ENCODE results near the gene PLEKHD1.

GRCh38 chr14:69537900-69538299 lies 53.4 kb downstream of the PLEKHD1 start:
- TF ChIP-seq, protein P1, sequence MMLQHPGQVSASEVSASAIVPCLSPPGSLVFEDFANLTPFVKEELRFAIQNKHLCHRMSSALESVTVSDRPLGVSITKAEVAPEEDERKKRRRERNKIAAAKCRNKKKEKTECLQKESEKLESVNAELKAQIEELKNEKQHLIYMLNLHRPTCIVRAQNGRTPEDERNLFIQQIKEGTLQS (IDR thresholded peaks at IDR 0.05), result no peak
- TF ChIP-seq CTCF (IDR thresholded peaks at IDR 0.05 in 2 of 3, conservative IDR thresholded peaks at IDR 0.05 in 1 of 3; ENCODE audit: borderline replicate concordance in 1 of 3, insufficient read depth in 1 of 3, low read depth in 2 of 3, low read length in 2 of 3) (no peak), POLR2A (IDR thresholded peaks at IDR 0.05; ENCODE audit: borderline replicate concordance, extremely low read depth, insufficient read depth, insufficient read length) (no peak), JUND (IDR thresholded peaks at IDR 0.05) (no peak), TCF7L2 (IDR thresholded peaks at IDR 0.05; ENCODE audit: borderline replicate concordance, extremely low read depth, insufficient read depth, insufficient read length) (no peak), EZH2phosphoT487 (IDR thresholded peaks at IDR 0.05; ENCODE audit: borderline replicate concordance) (no peak), EZH2 (IDR thresholded peaks at IDR 0.05) (no peak)
- TF ChIP-seq, protein P2, sequence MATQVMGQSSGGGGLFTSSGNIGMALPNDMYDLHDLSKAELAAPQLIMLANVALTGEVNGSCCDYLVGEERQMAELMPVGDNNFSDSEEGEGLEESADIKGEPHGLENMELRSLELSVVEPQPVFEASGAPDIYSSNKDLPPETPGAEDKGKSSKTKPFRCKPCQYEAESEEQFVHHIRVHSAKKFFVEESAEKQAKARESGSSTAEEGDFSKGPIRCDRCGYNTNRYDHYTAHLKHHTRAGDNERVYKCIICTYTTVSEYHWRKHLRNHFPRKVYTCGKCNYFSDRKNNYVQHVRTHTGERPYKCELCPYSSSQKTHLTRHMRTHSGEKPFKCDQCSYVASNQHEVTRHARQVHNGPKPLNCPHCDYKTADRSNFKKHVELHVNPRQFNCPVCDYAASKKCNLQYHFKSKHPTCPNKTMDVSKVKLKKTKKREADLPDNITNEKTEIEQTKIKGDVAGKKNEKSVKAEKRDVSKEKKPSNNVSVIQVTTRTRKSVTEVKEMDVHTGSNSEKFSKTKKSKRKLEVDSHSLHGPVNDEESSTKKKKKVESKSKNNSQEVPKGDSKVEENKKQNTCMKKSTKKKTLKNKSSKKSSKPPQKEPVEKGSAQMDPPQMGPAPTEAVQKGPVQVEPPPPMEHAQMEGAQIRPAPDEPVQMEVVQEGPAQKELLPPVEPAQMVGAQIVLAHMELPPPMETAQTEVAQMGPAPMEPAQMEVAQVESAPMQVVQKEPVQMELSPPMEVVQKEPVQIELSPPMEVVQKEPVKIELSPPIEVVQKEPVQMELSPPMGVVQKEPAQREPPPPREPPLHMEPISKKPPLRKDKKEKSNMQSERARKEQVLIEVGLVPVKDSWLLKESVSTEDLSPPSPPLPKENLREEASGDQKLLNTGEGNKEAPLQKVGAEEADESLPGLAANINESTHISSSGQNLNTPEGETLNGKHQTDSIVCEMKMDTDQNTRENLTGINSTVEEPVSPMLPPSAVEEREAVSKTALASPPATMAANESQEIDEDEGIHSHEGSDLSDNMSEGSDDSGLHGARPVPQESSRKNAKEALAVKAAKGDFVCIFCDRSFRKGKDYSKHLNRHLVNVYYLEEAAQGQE (IDR thresholded peaks at IDR 0.05; ENCODE audit: low read depth), result no peak
- TF ChIP-seq, protein P3, sequence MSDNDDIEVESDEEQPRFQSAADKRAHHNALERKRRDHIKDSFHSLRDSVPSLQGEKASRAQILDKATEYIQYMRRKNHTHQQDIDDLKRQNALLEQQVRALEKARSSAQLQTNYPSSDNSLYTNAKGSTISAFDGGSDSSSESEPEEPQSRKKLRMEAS (IDR thresholded peaks at IDR 0.05), result no peak

Data from HCT116 (cell line).